ENCODE results near the gene SVIP.

SVIP gene, protein sequence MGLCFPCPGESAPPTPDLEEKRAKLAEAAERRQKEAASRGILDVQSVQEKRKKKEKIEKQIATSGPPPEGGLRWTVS

DNA sequence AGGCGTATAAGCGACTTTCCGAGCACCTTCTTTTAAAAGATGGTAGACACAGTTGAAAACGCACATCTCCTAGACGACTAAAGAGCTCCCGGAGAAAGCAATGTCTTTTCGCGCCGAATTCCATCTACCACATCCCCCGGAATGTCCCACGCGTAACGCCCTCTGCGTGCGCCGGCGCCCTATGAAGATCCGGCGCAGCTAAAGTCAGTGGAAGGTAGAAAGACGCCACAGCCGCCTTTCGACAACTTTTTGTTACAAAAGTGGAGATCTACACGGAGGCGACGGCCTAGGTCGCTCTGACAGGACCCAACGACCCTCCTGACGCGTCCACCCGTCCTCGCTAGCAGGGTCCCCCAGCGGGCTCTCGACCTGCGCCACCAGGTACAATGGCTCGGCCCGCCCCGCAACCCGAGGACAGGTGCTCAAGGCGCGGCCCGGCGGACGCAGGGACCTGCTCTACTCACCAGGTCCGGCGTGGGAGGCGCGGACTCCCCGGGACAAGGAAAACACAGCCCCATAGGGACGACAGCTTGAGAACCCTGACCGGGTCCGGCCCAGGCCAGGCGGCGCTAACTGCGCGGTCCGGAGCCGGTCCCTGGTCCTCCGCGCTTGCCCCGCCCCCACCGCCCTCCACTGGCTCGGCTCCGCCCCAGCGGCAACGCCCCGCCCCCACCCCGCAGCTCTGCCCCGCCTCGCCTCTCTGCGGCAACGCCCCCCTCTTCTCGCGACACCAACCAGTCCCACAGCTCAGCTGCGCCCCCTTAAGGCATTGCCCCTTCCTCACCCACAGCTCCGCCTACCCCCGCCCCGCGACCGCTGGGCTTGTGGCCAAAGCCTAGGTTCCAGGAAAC, at the start of gene SVIP:
SVIP (minus strand) TSS at position 571 of the 851 bp plus-strand sequence; CDS start at position 518, 53 bp downstream.
- peak within 1 kb of the TSS; percentile 98 for H2AFZ ChIP-seq
- H3K36me3 ChIP-seq (ENCODE audit: control insufficient read depth, insufficient read depth, low read length): no peaks in the 10 kb centered on the region
- H3K4me1 ChIP-seq: peaks cover 3% of the 10 kb centered on the region
- TF ChIP-seq, protein P1, sequence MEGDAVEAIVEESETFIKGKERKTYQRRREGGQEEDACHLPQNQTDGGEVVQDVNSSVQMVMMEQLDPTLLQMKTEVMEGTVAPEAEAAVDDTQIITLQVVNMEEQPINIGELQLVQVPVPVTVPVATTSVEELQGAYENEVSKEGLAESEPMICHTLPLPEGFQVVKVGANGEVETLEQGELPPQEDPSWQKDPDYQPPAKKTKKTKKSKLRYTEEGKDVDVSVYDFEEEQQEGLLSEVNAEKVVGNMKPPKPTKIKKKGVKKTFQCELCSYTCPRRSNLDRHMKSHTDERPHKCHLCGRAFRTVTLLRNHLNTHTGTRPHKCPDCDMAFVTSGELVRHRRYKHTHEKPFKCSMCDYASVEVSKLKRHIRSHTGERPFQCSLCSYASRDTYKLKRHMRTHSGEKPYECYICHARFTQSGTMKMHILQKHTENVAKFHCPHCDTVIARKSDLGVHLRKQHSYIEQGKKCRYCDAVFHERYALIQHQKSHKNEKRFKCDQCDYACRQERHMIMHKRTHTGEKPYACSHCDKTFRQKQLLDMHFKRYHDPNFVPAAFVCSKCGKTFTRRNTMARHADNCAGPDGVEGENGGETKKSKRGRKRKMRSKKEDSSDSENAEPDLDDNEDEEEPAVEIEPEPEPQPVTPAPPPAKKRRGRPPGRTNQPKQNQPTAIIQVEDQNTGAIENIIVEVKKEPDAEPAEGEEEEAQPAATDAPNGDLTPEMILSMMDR (IDR thresholded peaks at IDR 0.05): peak; percentile 57
- no peaks in the 10 kb centered on the region for H3K27me3 ChIP-seq (ENCODE audit: control insufficient read depth, insufficient read depth, low read length)
- no peaks in the 10 kb centered on the region for H3K9me3 ChIP-seq (ENCODE audit: control insufficient read depth, low read length)
- H3K4me3 ChIP-seq (ENCODE audit: low read depth, low read length): peak within 1 kb of the TSS; percentile 68
- H3K4me2 ChIP-seq (ENCODE audit: low read length): peak within 1 kb of the TSS; percentile 71
- peaks cover 6% of the 10 kb centered on the region for H3K79me2 ChIP-seq
- peak within 1 kb of the TSS; percentile 95 for H3K27ac ChIP-seq
- H3K9ac ChIP-seq: peak within 1 kb of the TSS; percentile 76

DNA sequence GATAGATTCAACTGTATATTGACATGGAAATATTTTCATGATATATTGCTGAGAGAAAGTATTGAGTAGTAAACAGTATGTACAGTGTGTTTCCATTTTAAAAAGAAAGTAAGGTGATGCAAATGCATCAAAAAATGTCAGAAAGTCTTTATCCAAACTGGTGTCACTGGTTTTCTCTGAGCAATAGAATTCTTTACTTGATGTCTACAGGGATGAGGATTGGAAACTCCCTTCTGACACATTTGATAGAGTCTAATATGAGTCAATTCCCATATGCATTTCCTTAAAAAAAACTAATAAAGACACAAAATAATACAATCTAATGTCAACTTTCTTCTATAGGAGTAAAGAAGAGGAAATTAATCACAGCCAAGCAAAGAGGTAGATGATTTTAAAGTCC, 49.0 kb upstream of the SVIP start:
- TF ChIP-seq, protein P1 (IDR thresholded peaks at IDR 0.05): no peak
- Histone ChIP-seq H3K79me2 (no peaks in the 10 kb centered on the region), H3K27ac (no peak overlapping the region), H2AFZ (no peak overlapping the region), H3K27me3 (ENCODE audit: control insufficient read depth, insufficient read depth, low read length) (no peaks in the 10 kb centered on the region), H3K9me3 (ENCODE audit: control insufficient read depth, low read length) (no peaks in the 10 kb centered on the region), H3K4me2 (ENCODE audit: low read length) (no peak overlapping the region), H3K9ac (no peak overlapping the region), H3K4me1 (no peaks in the 10 kb centered on the region), H3K36me3 (ENCODE audit: control insufficient read depth, insufficient read depth, low read length) (no peaks in the 10 kb centered on the region), H3K4me3 (ENCODE audit: low read depth, low read length) (no peak overlapping the region)

DNA sequence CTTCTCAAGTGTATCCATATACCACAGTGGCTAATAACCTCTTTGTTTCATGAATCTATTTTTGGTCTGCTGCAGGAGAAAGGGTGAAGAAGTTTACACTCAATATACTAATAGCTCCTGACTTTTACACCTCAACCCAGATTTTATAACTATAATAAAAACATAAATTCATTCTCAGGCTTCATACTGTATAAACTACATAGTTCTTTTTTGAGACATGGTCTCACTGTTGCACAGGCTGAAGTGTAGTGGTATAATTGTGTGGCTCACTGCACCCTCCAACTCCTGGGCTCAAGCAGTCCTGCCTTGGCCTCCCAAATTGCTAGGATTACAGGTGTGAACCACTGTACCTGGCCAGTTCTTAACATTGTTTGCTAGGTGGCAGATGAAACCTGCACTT, 48.4 kb upstream of the SVIP start:
- no peak overlapping the region for H3K27ac ChIP-seq
- H3K79me2 ChIP-seq: no peaks in the 10 kb centered on the region
- no peaks in the 10 kb centered on the region for H3K27me3 ChIP-seq (ENCODE audit: control insufficient read depth, insufficient read depth, low read length)
- no peak overlapping the region for H3K4me3 ChIP-seq (ENCODE audit: low read depth, low read length)
- no peaks in the 10 kb centered on the region for H3K9me3 ChIP-seq (ENCODE audit: control insufficient read depth, low read length)
- H2AFZ ChIP-seq: no peak overlapping the region
- no peaks in the 10 kb centered on the region for H3K4me1 ChIP-seq
- no peak overlapping the region for H3K4me2 ChIP-seq (ENCODE audit: low read length)
- H3K9ac ChIP-seq: no peak overlapping the region
- no peaks in the 10 kb centered on the region for H3K36me3 ChIP-seq (ENCODE audit: control insufficient read depth, insufficient read depth, low read length)
- TF ChIP-seq, protein P1 (IDR thresholded peaks at IDR 0.05): no peak

DNA sequence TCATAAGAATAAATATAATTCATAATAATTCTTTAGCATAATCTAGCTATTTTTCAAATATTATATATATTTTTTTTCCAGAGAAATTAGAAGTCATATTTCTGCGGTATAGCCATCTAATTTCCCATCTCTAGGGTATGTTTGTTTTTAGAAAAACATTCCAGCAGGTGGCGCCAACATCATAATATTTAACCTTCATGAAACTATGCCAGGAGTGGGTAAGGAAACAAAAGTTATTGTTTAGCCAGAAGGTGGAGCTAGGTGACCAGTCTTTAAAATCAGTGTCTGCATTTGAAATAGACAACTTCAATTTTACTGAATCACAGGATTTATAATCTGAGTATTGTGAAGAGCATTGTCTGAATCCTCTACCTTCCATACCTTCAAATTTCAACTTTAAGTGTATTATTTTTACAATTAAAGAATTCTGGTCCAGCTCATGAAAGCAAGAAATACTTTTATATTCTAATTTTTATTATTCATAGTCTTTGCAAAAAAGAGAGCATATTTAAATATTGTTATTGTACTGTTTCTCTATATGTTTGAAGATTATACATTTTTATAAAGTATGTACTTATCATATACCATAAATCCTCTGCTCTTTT, 46.4 kb upstream of the SVIP start:
- Histone ChIP-seq H3K27me3 (ENCODE audit: control insufficient read depth, insufficient read depth, low read length) (no peaks in the 10 kb centered on the region), H3K36me3 (ENCODE audit: control insufficient read depth, insufficient read depth, low read length) (no peaks in the 10 kb centered on the region), H3K79me2 (no peaks in the 10 kb centered on the region), H3K9me3 (ENCODE audit: control insufficient read depth, low read length) (no peaks in the 10 kb centered on the region), H3K4me3 (ENCODE audit: low read depth, low read length) (no peak overlapping the region), H3K4me1 (no peaks in the 10 kb centered on the region), H3K9ac (no peak overlapping the region), H3K4me2 (ENCODE audit: low read length) (no peak overlapping the region), H3K27ac (no peak overlapping the region), H2AFZ (no peak overlapping the region)
- TF ChIP-seq, protein P1 (IDR thresholded peaks at IDR 0.05): peak; percentile 56

Data from parathyroid adenoma (tissue), 2 donors.